CMK (cell line): ENCODE measurements around the gene PPP2R2C.

Experiments
- DNase-seq: peaks from one replicate; pipeline ENCODE4 v3.0.0-alpha.2; 2010; ENCODE audit warnings: low read depth

Gene PPP2R2C

GRCh38 chr4:6302869-6303268 lies 169.5 kb downstream of the PPP2R2C start:
- DNase-seq, result no peak

DNA sequence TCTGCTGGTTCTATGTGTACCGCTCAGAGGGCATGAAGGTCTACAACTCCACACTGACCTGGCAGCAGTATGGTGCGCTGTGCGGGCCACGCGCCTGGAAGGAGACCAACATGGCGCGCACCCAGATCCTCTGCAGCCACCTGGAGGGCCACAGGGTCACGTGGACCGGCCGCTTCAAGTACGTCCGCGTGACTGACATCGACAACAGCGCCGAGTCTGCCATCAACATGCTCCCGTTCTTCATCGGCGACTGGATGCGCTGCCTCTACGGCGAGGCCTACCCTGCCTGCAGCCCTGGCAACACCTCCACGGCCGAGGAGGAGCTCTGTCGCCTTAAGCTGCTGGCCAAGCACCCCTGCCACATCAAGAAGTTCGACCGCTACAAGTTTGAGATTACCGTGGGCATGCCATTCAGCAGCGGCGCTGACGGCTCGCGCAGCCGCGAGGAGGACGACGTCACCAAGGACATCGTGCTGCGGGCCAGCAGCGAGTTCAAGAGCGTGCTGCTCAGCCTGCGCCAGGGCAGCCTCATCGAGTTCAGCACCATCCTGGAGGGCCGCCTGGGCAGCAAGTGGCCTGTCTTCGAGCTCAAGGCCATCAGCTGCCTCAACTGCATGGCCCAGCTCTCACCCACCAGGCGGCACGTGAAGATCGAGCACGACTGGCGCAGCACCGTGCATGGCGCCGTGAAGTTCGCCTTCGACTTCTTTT lies 170.5 kb downstream of the PPP2R2C start:
- no peak for DNase-seq

DNA sequence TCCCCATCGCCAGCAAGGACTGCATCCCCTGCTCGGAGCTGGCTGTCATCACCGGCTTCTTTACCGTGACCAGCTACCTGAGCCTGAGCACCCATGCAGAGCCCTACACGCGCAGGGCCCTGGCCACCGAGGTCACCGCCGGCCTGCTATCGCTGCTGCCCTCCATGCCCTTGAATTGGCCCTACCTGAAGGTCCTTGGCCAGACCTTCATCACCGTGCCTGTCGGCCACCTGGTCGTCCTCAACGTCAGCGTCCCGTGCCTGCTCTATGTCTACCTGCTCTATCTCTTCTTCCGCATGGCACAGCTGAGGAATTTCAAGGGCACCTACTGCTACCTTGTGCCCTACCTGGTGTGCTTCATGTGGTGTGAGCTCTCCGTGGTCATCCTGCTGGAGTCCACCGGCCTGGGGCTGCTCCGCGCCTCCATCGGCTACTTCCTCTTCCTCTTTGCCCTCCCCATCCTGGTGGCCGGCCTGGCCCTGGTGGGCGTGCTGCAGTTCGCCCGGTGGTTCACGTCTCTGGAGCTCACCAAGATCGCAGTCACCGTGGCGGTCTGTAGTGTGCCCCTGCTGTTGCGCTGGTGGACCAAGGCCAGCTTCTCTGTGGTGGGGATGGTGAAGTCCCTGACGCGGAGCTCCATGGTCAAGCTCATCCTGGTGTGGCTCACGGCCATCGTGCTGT lies 171.2 kb downstream of the PPP2R2C start:
- no peak for DNase-seq

DNA sequence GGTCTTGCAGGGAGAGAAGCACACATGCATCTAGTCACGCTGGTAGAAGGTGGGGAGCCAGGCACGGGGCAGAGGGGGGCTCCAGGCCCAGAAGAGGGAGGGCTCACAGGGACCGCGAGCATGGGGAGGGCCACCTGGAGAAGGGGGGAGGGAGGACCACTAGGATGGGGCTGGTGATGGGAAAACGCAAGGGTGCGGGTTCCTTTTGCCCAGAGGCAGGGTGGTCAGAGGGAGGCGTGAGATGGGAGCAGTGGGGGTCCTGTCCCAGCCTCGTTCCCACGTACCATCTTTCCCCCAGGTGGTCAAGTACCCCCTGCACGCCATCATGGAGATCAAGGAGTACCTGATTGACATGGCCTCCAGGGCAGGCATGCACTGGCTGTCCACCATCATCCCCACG lies 172.1 kb downstream of the PPP2R2C start:
- DNase-seq, result no peak

DNA sequence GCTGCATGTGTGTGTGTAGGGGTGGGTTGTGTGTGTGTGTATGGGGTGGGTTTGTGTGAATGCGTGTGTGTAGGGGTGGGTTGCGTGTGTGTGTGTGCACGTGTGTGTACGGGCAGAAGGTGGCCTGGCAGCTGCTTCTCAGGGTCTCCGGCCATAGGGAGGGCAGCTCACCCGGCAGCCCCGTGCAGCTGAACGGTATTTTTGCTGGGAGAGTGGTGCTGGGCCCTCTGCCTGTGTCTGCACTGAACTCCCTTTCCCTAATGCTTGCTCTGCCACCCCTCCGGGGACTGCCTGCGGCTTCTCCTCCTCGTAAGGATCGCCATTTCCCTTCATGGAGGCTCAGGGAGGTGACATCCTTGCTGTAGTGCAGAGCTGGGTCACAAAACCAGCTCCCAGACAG lies 172.5 kb downstream of the PPP2R2C start:
- DNase-seq, result no peak

- no peak for DNase-seq
Observed at GRCh38 chr4:6298852-6299251, 173.6 kb downstream of the PPP2R2C start.

DNA sequence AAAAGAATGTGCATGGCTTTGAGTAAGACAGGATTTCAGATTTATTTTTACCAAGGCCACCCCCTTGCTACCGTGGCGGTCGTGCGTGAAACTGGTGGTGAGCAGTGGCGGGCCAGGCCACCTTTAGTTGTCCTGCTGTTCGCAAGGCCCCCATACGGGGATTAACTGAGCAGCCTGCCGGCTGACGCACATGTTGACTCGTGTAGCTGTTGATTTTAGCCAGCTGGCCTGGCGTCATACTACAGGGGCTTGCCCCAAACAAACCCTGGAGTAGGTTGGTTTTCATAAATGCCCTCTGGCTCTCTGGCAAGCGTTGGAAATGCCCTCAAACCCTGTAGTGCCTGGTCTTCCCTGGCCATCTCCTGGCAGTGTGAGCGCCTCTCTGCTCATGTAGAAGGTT lies 174.4 kb downstream of the PPP2R2C start:
- DNase-seq, result no peak

DNA sequence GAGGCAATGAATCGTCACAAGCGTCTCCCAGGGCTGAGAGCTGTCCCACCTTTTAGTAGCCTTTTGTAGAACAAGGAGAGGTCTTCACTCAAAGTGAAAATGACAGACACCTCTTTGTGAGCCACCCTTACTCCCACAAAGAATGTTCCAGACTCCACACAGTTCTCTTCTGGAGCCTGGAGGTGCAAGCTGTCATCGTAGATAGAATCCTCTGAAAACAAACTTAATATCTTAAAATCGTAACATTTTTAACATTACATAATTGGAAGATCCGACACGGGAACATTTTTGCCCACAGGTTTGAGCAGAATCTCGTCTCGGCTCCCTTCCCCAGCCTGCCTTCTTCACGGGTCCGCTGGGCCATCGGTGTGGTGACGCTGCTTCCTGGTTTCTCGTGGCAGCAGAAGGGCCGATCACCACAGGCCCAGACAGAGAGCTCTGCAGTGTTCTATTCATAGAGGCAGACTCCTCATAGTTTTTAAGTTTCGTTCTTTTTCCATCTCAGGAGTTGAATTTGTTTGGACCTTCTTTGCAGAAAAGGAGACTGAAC lies 175.1 kb downstream of the PPP2R2C start:
- no peak for DNase-seq

DNA sequence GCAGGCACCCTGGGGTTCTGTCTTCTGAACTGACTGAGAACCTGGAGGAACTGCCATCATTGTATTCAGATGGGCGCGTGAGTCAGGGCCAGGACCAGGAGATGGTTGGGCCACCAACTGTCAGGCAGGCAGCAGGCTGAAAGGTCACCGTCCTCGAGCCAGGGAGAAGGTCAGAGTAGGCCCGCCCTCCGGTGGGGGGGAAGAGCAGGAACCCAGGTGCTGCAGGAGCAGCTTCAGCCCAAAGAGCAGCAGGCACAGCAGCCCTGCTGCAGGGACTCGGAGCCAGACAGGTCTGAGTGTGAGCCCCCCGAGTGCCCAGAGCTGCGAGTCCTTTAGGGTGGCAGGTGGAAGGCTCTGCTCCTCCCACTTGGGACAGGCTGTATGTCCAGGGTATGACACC lies 176.4 kb downstream of the PPP2R2C start:
- DNase-seq, result no peak

GRCh38 chr4:6295495-6295894 lies 176.9 kb downstream of the PPP2R2C start:
- no peak for DNase-seq

- no peak for DNase-seq
Observed at GRCh38 chr4:6294705-6295421, 177.6 kb downstream of the PPP2R2C start.

DNA sequence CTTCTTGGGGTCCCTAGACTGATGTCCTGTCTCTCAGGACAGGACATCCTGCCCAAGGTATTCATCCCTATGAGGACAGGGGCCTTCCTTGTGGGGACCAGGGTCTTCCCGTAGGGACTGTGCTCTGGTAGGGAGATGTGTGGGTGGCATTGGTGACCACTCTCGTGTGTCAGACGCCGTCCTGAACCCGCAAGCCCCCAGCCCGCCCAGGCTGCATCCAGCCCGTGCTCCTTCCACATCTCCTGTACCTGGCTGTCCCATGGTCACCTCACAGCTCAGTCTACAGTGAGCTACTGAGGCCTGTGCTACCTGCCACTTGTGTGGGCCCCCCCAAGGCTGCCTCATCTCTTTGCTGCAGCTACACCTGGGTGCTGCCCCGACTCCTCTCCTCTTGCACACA lies 178.8 kb downstream of the PPP2R2C start:
- no peak for DNase-seq

DNA sequence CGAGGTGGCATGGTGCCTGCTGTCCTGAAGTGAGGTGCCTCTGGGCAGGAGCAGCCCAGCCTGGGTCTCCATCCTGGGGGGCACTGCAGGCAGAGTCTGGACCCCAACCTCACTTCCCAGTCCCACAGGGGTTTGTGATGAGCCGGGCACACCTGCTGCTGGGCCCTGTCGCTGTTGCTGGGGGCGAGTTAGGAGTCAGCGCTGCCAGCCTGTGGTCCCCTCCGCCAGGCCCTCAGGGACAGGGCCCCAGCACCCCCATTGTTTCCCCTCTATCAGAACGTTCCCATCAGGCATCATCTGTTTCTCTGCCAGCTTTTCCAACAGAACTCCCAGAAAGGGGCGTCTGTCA lies 179.3 kb downstream of the PPP2R2C start:
- DNase-seq, result no peak

DNA sequence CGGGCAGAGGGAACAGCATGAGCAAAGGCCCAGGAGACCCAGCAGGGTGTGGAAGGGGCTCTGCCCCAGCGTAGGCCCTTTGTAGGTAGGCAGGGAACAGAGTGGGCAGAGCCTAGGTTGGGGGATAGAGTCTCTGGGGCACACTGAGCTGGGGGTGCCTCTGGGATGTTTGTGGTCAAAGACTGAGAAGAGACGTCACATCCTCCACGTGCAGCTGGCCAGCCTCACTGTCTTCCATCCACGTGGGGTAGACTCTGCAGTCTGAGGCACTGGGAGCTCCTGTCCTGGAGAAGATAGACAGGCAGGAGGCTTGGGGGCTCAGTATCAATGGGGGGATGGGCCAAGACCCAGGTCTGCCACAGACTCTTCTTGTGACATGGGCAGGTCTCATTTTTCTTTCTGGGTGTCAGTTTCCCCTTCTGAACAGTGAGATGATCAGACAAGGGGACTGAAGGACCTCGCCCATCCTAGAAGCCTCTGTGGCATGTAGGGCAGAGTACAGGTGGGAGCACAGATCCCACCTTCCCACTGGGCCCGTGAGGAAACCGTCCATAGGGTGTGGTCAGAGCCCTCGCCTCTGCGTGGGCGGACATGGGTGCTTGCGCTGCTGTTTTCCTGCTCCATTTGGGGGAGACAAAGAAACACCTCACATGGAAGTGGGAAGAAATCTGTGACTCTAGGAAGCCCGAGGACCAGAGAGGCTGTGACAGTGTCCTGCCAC lies 179.9 kb downstream of the PPP2R2C start:
- DNase-seq, result no peak

DNA sequence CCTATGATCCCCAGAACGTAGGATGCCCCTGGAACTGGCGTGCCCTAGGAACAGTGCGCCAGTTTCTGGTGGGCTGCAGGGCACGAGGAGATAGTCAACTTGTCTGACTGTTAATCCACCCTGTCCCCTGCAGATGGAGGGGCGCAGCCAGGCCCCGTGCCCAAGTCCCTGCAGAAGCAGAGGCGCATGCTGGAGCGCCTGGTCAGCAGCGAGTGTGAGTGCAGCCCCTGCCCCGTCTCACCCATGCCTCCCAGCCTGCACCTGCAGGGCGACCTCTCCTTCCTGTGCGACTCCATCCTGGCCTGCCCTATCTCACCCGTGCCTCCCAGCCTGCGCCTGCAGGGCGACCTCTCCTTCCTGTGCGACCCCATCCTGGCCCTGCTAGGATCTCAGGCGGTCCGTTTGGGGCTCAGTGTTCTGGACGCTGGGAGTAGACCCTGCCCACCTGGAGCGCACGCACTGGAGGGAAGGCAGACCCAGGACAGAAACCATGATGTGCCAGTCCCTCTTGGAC lies 180.6 kb downstream of the PPP2R2C start:
- DNase-seq, result no peak

DNA sequence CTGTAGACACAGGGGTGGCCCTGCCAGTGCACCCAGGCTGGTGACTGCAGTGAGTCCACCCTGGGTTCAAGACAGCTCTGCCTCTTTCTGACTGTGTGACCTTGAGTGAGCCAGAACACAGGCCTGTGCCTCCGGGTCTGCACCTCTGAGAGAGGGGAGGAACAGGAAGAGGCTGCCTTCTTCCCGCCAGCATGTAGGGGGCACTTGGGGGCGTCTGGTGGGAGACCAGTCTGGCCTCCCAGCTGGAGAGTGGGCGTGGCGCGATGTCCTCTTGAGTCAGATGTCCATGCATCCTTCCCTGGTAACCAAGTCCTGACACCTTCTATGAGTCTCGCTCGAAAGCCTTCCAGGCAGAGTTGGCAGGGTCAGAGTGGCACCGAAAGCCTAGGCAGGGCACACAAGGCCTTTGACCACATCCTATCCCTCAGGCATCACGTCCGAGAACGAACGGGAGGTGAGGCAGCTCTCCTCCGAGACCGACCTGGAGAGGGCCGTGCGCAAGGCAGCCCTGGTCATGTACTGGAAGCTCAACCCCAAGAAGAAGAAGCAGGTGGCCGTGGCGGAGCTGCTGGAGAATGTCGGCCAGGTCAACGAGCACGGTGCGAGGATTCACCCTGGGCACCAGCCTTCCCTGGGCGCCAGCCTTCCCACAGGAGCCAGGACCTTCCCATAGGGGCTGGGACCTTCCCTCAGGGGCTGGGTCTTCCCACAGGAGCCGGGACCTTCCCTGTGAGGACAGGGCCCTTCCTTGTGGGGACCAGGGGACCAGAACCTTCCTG lies 181.5 kb downstream of the PPP2R2C start:
- DNase-seq, result no peak

DNA sequence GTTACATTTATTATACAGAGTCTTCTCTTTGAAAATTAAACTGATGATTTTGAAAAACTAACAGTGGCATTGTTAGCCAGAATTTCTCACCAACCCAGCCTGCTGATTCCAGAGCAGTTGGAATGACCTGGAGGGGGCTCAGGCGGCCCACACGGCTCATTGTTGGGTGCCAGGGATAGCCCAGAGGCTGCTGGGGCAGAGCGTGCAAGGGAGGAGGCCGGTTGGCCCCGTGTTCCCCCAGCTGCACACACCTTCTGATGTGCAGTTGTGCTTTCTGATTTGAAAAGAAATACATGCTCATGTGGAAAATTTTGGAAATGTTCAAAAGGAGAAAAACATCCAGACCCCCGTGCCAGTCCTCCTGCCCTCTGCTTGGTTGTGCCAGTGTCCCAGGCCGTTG lies 182.2 kb downstream of the PPP2R2C start:
- no peak for DNase-seq

GRCh38 chr4:6288871-6289270 lies 183.5 kb downstream of the PPP2R2C start:
- DNase-seq, result no peak

DNA sequence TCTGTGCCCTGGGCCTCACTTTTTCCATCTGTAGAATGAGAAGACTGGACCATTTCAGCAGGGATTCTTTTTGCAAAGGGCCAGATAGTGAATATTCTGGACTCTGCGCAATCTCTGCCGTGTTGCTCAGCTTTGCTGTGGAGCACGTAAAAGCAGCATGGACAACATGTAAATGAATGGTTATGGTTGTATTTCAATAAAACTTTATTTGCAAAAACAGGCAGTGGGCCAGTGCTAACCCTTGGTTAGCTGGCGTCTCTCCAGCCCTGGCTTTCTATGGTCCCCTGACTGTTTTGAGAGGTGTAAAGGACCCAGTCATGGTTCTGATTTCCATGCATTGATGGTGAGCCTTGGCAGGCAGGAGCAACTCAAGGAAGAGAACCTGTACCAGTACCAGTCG lies 184.1 kb downstream of the PPP2R2C start:
- DNase-seq, result no peak

DNA sequence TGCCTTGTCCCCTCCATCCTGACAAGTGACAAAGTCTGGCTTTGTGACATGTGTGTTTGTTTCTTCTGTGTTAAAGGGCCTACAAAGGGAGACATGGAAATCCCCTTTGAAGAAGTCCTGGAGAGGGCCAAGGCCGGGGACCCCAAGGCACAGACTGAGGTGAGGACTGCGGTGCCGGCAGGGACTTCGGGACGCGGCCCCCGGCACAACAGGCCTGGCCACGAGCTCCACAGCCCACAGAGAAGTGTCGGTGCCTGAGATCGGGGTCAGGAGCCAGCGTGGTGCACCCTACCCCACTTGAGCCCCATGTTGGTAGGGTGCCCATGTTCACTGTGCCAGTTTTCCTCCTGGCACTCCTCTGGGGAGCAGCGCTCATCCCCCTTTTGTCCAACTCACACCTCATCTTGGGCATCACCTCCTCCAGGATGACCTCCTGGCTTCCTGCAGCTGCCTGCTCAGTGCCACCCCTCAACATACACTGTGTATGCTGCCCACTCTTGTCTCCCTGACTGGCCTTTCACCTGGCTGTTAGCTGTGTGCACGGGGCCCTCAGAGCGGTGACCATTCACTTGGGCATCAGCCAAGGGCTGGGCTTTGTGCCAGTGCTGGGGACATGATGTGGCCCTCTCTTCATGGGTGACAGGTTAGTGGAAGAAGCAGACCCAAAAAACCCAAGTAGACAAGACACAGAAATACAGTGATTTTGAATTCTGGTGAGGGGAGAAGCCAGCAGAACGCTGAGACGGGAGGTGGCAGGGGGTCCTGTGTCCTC lies 185.2 kb downstream of the PPP2R2C start:
- DNase-seq, result no peak

DNA sequence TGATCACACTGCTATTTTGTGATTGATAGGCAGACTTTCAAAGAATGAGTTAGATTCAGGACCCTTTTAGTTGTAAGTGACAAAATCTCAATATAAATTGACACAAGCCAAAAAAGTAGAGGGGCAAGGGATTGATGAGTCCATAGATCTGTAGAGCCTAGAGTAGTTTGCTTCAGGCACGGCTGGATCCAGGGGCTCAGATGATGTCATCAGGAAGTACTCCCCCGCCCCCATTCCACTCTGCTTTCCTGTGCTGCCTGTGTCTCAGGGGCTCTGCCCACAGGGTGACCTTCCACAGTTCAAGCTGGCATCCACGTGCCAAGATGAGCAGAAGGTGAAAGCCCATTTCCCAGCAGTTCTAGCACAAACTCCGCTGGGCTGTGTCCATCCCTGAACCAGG lies 189.1 kb downstream of the PPP2R2C start:
- no peak for DNase-seq
